HG02759 (cell line): Measurements from ENCODE around the gene ASCC1.
"Not testable (repeated sequence)": the region's sequence is repeated elsewhere in the genome, so short reads cannot be mapped to it uniquely, and the experiment has no call there.

ENCODE experiments used
- ATAC-seq: cut with Tn5 transposase; IDR thresholded peaks from one replicate; pipeline ENCODE4 v1.9.1; 2021; ENCODE audit warnings: mild to moderate bottlenecking, moderate library complexity; ENCODE audit not compliant: unreplicated experiment

The ASCC1 gene

DNA sequence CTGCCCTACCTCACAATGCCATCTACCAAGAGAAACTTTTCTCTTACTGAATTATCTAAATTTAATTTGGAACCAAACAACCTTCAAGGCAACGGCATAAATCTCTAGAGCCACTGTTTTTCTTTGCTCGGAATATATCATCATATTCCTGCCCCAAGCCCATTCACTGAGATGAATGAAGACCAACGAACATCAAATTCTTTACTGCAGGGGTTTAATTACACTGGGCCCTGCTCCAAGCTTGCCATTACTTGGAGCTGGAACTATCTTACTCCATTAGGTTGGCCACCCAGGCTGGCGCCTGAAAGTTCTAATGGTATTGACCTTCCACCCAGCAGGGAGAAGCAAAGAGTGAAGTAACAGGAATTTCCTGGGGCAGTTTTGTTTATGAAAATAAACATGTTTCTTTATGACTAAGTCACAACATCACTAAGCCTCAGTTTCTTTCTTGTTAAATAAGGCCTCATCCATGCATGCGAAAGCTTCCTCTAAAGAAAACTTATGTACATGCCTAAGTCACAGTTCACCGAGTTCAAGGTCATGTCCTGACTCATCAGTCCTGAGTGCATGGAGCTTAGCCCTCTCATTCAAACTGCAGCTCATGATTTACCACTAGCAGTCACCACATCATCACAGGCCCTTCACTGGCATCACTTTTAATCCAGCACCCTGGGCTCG is 42.3 kb downstream of the ASCC1 start:
- peak; percentile 74 for ATAC-seq

DNA sequence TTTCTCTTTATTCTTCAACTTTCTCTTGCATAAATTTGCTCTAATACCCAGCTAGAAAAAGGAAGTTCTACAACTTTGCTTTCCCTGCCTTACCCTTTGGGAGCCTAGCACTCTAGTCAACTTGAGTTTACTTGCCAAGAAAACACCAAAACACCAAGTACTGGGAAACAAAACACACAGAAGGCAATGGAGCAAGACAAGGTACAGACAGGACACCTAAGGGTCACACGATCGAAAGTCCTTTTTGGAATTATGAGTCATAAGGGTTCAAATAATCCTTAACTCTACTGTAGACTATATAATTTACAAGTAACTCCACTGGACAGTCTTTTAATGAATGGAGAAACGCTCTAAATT is 42.8 kb downstream of the ASCC1 start:
- ATAC-seq, result no peak

DNA sequence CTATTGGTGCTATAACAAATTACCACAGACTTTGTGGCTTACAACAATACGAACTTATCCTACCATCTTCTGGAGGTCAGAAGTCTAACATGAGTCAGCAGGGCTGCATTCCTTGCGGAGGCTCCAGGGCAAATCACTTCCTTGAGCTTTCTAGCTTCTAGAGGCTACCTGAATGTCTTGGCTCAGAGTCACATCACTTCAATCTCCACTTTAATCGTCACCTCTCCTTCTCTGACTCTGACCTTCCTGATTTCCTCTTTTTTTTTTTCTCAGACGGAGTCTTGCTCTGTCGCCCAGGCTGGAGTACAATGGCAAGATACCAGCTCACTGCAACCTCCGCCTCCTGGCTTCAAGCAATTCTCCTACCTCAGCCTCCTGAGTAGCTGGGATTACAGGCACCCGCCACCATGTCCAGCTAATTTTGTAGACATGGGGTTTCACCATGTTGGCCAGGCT is 44.9 kb downstream of the ASCC1 start:
- ATAC-seq, result no peak

DNA sequence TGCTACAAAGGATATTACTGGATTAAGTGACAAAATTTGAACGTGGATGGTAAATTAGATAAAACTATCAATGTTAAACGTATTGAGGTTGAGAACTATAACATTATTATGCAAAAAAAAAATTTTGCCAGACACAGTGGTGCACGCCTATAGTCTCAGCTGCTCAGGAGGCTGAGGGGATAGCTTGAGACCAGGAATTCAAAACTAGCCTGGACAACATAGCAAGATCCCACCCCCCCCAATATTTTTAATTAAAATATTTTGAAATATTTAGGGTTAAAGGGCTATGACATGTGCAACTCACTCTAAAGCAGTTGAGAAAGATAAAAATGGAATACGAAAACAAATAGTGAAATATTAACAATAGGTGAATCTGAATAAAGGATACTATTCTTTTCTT is 45.3 kb downstream of the ASCC1 start:
- no peak for ATAC-seq

DNA sequence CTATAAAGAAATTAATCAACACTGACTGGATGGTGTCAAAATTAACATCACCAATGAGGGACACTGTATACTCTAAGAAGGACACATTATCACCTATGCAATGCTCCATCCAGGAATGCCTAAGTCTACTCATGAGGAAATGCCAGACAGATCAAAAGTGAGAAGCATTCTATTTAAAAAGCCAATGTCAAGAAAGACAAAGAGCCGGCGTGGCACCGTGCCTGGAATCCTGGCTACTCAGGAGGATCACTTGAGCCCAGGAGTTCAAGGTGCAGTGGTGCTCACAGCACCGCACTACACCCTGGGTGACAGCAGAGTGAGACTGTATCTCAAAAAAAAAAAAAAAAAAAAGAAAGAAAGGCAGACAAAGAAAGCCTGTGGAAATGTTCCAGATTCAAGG is 45.8 kb downstream of the ASCC1 start:
- no peak for ATAC-seq

DNA sequence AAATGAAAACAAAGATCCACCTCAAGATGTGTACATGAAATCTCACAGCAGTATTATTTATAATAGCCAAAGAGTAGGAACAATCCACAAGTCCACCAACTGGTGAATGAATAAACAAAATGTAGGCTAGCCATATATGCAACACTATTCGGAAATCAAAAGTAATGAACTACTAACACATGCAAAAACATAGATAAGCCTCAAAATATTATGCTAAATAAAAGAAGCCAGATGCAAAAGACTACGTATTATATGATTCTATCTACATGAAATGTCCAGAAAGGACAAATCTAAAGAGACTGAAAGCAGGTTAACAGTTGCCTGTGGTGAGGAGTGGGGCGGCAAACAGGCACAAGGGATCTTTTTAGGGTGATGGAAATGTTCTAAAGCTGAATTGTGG is 49.0 kb downstream of the ASCC1 start:
- ATAC-seq, result no peak

DNA sequence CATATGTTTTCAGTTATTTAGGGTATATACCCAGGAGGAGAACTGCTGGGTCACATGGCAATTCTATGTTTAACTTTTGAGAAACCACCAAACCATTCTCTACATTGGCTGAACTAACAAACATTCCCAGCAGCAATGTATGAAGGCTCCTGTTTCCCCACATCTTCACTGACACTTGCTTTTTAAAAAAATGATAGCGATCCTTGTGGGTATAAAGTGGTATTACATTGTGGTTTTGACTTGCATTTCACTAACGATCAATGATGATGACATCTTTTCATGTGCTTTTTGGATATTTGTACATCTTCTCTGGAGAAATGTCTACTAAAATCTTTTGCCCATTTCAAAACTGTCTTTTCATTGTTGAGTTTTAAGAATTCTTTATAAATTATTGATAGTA is 51.5 kb downstream of the ASCC1 start:
- no peak for ATAC-seq

DNA sequence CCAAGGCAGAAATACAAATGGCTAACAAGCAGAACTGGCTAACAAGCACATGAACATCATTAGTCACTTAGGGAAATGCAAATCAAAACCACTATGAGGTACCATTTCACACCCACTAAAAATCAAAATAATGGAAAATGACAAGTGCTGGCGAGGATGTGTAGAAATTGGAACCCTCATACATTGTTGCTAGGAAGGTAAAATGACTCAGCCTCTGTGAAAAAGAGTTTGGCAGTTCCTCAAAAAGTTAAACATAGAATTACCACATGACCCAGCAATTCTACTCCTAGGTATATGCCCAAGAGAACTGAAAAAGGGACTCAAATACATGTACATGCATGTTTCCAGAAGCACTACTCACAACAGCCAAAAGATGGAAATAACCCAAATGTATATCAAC is 53.1 kb downstream of the ASCC1 start:
- peak; percentile 50 for ATAC-seq

DNA sequence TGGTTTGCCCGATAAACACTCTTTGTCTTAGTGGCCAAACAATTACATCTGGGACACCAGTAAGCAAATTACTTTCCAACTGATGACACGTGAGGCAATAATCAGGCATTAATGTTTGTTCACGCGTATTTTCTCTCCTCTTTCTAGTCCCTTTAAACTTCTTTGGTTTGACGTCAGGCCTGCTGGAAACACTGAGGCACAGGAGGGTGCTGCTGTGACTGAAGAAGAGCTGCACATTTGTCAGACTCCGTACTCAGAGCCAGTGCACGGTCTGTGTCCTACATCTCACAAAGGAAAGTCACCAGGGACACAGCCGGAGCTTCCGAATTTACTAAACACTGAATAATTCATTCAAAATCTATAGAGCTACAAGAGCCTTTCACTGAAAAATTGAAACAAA is 57.9 kb downstream of the ASCC1 start:
- no peak for ATAC-seq

DNA sequence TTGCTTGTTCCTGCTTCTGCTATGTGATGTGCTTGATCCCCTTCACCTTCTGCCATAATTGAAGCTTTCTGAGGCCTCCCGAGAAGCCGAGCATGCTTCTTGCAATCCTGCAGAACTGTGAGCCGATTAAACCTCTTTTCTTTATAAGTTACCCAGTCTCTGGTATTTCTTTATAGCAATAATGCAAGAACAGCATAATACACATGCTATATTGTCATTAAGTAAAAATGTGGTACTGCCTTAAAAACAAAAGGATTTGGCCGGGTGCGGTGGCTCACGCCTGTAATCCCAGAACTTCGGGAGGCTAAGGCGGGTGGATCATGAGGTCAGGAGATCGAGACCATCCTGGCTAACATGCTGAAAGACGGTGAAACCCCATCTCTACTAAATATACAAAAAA is 59.9 kb downstream of the ASCC1 start:
- ATAC-seq, result no peak

DNA sequence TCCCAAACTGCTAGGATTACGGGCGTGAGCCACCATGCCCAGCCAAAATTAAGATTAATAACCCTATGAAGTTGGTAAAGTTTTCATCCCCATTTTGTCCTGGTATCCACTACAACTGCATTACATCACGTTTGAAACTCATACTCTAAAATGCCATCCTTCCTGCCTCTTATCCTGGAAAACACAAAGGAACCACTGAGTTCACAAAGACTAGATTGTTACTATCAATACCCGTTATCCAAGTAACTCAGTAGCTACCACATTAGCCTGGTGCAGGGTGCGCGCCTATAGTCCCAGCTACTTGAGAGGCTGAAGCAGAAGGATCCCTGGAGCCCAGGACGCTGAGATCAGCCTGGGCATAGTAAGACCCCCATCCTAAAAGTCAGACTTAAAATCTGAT is 63.8 kb downstream of the ASCC1 start:
- no peak for ATAC-seq

DNA sequence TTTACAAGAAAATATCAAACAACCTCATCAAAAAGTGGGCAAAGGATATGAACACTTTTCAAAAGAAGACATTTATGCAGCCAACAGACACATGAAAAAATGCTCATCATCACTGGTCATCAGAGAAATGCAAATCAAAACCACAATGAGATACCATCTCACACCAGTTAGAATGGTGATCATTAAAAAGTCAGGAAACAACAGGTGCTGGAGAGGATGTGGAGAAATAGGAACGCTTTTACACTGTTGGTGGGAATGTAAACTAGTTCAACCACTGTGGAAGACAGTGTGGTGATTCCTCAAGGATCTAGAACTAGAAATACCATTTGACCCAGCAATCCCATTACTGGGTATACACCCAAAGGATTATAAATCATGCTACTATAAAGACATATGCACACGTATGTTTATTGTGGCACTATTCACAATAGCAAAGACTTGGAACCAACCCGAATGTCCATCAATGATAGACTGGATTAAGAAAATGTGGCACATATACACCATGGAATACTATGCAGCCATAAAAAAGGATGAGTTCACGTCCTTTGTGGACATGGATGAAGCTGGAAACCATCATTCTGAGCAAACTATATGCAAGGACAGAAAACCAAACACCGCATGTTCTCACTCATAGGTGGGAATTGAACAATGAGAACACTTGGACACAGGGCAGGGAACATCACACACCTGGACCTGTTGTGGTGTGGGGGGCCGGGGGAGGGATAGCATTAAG is 65.2 kb downstream of the ASCC1 start:
- not testable (repeated sequence) for ATAC-seq

DNA sequence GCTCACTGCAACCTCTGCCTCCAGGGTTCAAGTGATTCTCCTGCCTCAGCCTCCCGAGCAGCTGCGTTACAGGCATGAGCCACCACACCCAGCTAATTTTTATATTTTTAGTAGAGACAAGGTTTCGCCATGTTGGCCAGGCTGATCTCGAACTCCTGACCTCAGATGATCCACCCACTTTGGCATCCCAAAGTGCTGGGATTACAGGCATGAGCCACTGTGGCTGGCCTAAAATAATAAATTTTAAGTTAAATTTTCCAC is 68.8 kb downstream of the ASCC1 start:
- ATAC-seq, result not testable (repeated sequence)

DNA sequence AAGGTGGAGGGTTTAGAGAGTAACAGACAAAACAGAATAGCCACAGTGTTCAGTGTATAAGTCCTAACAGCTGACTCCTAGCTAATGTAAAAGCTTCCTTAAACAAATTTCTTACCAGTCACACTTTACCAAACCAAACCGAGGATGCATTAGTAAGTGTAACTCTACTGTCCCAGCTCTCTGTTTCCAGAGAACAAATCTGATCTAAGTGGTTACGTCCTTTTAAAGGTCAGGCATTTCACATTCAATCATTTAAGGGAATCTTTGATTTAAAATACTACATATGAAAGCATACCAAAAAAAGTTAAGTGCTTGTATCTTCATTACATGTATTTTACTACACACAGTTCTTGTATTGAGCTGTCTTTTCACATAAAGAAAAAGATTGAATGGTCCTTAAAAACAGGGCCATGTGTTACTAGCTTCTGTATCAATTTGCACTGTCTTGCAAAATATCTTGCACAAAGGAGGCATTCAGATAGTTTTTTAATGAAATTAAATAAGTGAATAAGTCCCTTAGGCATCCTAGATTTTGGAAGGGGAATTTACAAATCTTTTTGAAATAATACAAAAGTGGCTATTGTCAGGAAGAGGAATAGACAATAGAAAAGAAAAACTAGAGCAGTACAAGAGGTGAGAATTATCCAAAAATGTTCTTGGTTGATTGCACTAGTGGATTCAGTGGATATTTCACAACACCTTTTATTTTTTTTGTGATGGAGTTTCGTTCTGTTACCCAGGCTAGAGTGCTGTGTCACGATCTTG is 69.3 kb downstream of the ASCC1 start:
- ATAC-seq, result no peak

DNA sequence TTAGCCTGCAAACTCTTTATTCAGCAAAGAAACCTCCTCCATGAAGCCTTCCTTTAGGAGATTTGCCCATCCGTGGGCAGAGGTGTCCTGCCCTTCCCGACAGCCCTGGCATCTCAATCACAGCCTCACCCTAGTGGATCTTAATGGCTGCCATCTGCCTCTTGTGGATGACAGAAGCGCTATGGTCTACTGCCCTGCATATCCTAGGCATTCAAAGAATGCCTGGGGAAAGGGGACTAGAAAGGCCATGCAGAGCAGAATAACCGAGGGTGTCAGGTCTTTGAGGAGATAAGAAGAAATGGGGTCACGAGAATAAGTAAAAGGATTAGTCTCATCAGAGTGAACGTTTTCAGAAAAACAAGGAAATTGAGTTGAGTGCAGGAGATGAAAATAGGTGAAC is 70.0 kb downstream of the ASCC1 start:
- ATAC-seq, result no peak

DNA sequence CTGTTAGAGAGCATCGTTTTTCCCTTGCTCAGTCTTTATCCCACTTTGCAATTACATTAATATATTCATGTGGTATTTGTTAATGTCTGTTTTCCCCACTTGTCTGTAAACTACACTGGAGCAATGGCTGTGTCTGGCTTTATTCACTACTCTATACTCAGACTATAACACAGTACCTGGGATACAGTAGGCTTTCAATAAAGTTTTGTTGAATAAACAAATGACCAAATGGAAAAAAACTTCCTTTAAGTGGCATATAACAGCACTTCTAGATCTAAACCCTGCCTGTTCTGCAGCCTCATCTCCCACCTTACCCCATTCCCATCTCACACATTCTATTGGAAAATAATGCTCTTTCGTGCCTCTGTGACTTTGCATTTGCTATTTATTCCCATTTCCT is 70.4 kb downstream of the ASCC1 start:
- no peak for ATAC-seq

DNA sequence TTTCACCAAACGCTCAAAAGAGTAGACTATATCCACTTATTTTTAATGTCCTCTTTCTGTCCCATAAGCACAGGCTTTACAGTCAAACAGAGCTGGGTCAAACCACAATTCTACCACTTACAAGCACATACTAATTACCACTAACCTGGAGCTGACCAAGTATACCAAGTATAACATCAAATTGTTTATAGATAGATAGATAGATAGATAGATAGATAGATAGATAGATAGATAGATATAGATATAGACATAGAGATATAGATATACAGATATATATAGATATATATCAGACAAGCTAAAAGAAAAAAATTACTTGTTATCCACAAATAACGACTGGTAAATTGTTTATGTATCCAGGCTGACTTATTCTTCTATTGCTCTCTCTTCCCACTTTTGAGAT is 75.2 kb downstream of the ASCC1 start:
- no peak for ATAC-seq

DNA sequence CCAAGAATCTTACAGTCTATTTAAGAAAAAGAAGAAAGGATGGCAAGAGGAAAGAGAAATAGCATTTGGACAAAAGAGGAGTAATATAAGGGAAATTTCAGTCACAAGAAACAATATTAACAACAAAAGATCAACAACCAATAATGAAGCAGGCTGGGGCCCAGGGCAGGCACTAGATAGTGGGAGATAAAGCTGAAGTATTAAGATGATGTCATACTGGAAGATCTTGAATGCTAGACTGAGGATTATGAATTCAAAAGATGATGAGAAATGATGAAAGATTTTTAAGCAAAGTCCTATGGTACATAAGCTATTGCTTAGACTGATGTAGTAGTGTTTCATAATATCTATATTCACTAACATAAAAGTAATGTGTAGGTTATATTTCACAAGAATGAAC is 75.9 kb downstream of the ASCC1 start:
- no peak for ATAC-seq

DNA sequence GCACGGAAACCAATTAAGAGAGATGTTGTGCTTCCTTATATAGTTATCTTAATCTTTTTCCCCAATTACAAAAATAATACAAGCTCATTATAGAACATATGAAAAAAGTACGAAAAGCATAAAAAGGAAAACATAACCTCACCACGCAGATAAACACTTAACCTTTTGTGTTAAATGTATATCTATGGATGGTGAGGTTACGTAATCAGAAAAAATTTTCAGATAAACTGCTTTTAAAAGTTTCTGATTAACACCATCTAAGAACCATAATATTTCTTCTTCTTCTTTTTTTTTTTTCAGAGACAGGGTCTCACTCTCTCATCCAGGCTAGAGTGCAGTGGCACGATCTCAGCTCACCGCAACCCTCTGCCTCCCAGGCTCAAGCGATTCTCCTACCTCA is 78.5 kb downstream of the ASCC1 start:
- ATAC-seq, result no peak

DNA sequence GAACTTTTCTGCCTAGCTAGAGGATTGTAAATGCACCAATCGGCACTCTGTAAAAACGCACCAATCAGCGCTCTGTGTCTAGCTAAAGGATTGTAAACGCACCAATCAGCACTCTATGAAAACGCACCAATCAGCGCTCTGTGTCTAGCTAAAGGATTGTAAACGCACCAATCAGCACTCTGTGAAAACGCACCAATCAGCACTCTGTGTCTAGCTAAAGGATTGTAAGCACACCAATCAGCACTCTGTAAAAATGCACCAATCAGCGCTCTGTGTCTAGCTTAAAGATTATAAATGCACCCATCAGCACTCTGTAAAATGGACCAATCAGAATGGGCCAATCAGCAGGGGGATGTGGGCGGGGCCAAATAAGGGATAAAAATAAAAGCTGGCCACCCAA is 79.9 kb downstream of the ASCC1 start:
- ATAC-seq, result not testable (repeated sequence)

DNA sequence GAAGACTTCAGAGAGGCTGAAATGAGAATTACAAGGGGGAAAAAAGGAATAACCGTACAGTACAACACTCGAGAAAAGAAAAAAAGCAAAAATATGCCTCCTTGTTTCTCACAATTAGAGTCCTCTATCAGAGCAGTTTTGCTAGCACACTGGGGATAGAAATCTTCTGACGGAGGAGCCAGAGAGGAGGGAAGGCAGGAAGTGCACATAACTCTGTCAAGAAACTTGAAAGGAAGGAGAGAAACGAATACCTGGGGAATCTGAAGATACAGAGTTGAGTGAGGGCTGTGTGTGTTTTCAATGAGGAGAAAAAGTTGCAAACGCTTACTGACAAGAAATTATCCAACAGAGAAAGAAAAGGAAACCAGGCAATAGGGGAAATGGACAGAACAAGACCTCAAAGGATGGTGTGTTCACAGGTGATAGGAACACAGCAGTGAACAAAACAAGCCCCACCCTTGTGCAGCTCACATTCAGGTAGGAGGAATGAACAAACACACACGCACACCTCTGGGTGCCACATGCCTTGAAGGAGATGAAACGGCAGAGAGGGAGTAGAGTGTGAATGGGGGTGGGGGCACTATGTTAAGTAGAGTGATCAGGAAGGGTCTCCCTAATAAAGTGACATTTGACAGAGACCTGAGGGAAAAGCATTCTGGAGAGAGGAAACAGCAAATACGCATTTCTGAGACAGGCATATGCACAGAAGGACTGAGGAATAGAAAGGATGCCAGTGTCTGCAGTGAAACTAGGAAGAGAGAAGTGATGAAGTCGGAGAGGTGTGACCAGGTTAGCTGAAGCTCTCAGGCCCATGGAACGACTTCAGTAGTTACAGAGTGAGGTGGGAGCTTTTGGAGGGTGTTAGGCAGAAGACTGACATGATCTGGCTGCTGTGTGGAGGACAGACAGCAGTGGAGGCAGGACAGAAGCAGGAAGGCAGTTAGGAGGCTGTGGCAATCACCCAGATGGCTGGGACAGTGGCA is 81.0 kb downstream of the ASCC1 start:
- ATAC-seq, result no peak
